NT2/D1 (cell line): ENCODE measurements around the gene SPSB4.

ENCODE experiments used
- DNase-seq: peaks from one replicate; pipeline ENCODE4 v3.0.0-alpha.2; 2011; ENCODE audit warnings: low read depth, low spot score
- H3K27me3 ChIP-seq: 2 replicates; pipeline ENCODE4 v1.6.0; 2011; ENCODE audit warnings: mild to moderate bottlenecking; ENCODE audit not compliant: insufficient read length, insufficient read depth
- H3K36me3 ChIP-seq: 2 replicates; pipeline ENCODE4 v1.6.1; 2011; ENCODE audit warnings: mild to moderate bottlenecking, low read length, mixed read lengths; ENCODE audit not compliant: insufficient read depth, insufficient read length
- H3K4me1 ChIP-seq: 2 replicates; pipeline ENCODE4 v1.5.1; 2011; ENCODE audit not compliant: insufficient read depth, insufficient read length
- H3K4me3 ChIP-seq: 2 replicates; pipeline ENCODE4 v1.5.1; 2011; ENCODE audit warnings: low read depth; ENCODE audit not compliant: insufficient read length
- H3K9ac ChIP-seq: 2 replicates; pipeline ENCODE4 v1.6.0; 2011; ENCODE audit warnings: low read depth; ENCODE audit not compliant: insufficient read length
- H3K9me3 ChIP-seq: 2 replicates; pipeline ENCODE4 v1.5.1; 2011; ENCODE audit warnings: mild to moderate bottlenecking, low read length; ENCODE audit not compliant: insufficient read depth
- SUZ12 ChIP-seq: IDR thresholded peaks from 2 replicates; pipeline ENCODE4 v1.6.1; 2011; ENCODE audit not compliant: insufficient read length, insufficient read depth; ENCODE audit errors: extremely low read depth
- YY1 ChIP-seq: IDR thresholded peaks from 2 replicates; pipeline ENCODE4 v1.6.1; 2011; ENCODE audit not compliant: insufficient read length, insufficient read depth
- ZNF274 ChIP-seq: IDR thresholded peaks from 2 replicates; pipeline ENCODE4 v1.6.1; 2011; ENCODE audit warnings: mild to moderate bottlenecking, low read depth, low read length

Gene SPSB4

DNA sequence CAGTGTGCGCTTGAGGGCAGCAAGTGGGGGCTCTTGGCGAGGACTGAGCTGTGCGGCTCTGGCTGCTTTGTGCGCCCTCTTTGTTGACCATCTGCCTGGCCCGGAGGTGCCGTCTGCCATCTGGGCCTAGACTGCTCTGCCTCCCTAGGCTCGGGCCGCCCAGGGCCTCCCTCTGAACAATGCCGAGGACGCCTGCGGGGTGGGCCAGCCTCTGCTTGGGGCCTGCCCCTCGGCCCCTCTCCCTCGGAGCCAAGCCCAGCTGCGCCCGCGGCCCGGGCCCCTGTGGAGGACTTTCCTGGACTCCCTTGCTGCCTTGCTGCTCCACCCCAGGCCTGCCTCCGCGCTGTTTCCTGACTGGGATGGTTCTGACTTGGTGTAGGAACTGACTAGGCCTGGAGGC, 31.9 kb upstream of the SPSB4 start:
- Histone ChIP-seq H3K9ac (no peak overlapping the region), H3K36me3 (no peaks in the 10 kb centered on the region), H3K9me3 (no peaks in the 10 kb centered on the region), H3K4me1 (no peaks in the 10 kb centered on the region), H3K27me3 (no peaks in the 10 kb centered on the region), H3K4me3 (no peak overlapping the region)
- DNase-seq = no peak
- TF ChIP-seq SUZ12 (no peak), YY1 (no peak), ZNF274 (no peak)

DNA sequence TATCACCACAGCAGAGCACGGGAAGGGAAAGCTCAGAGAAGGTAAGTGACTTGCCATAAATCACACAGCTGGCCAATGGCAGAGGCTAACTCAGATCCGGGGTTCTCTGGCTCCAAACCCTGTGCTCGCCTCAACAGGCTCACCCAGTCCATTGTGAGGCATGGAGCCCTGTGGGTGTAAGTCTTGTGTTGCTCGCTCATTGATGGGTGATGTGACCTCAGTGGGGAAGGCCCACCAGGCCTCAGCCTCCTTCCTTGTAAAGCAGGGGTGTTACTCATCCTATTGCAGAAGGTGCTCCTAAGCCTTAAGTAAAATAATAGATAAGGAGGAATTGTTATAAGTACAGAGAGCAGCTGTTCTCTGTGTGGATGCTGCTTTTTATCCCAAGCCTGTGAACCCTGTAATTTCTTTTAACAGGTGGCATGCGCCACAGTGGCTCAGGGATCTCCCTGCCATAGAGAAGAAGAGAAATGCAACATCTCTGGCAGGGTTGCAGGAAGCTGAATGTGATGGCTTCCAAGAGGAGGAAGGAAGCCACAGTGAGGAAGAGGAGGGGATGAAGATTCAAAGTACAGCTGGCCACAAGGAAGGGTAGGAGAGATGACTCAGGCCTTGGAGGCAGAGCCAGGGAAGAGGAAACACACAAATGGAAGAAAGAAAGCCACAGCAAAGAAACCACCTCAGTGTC, 30.9 kb upstream of the SPSB4 start:
- no peaks in the 10 kb centered on the region for H3K9me3 ChIP-seq
- no peak overlapping the region for H3K4me3 ChIP-seq
- no peak overlapping the region for H3K9ac ChIP-seq
- H3K4me1 ChIP-seq = no peaks in the 10 kb centered on the region
- TF ChIP-seq YY1 (no peak), ZNF274 (no peak), SUZ12 (no peak)
- no peaks in the 10 kb centered on the region for H3K36me3 ChIP-seq
- H3K27me3 ChIP-seq = no peaks in the 10 kb centered on the region
- no peak for DNase-seq

DNA sequence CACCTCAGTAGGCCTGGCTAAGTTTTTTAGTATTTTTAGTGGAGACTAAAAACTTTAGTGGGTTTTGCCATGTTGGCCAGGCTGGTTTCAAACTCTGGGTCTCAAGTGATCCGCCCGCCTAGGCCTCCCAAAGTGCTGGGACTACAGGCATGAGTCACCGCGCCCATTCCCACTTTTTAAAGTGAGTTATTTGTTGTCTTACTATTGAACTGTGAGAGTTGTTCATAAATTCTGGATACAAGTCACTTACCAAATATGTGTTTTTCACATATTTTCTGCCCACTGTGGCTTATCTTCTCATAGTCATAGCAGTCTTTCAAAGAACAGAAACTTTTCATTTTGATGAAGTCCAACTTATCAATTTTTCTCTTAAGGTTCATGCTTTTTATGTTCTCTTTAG, 29.9 kb upstream of the SPSB4 start:
- no peak overlapping the region for H3K9ac ChIP-seq
- H3K4me3 ChIP-seq = no peak overlapping the region
- H3K4me1 ChIP-seq = no peaks in the 10 kb centered on the region
- H3K9me3 ChIP-seq = no peaks in the 10 kb centered on the region
- DNase-seq = no peak
- no peaks in the 10 kb centered on the region for H3K36me3 ChIP-seq
- H3K27me3 ChIP-seq = no peaks in the 10 kb centered on the region
- no peak for TF ChIP-seq ZNF274

DNA sequence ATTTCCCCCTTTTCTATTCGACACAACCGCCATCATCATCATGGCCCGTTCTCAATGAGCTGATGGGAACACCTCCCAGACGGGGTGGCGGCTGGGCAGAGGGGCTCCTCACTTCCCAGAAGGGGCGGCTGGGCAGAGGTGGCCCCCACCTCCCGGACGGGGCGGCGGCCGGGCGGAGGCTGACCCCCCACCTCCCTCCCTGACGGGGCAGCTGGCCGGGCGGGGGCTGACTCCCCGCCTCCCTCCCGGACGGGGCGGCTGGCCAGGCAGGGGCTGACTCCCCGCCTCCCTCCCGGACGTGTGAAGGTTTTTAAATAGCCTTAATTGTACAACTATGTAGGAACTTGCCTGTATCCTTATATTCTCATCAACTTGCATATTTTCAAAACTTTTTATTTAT, 20.9 kb upstream of the SPSB4 start:
- DNase-seq = no peak
- no peak overlapping the region for H3K9ac ChIP-seq
- H3K4me3 ChIP-seq = no peak overlapping the region
- no peaks in the 10 kb centered on the region for H3K27me3 ChIP-seq
- no peaks in the 10 kb centered on the region for H3K4me1 ChIP-seq
- H3K36me3 ChIP-seq = no peaks in the 10 kb centered on the region
- no peak for TF ChIP-seq ZNF274
- TF ChIP-seq SUZ12 = no peak
- TF ChIP-seq YY1 = no peak
- peaks cover 7% of the 10 kb centered on the region for H3K9me3 ChIP-seq

DNA sequence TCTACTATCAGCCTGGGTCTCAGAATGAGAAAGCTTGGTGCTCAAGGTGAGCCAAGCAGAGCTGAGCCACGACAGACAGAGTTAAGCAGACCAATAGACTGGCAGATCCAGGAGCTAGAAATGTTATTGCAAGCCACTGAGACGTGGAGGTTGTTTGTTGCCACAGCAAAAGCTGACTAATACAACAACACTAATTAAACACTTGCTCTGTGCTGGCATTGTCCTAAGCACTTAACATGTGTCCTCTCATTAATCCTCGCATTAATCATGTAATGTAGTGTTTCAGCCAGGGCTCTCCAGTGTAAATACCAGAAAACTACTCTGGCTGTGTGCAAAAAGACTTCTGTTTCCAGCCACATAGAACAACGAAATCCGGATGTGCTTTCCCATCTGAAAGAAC, 11.6 kb upstream of the SPSB4 start:
- Histone ChIP-seq H3K9me3 (no peaks in the 10 kb centered on the region), H3K27me3 (no peaks in the 10 kb centered on the region), H3K9ac (no peak overlapping the region), H3K4me1 (no peaks in the 10 kb centered on the region), H3K36me3 (no peaks in the 10 kb centered on the region), H3K4me3 (no peak overlapping the region)
- DNase-seq = no peak
- TF ChIP-seq ZNF274 = no peak
- no peak for TF ChIP-seq YY1
- TF ChIP-seq SUZ12 = no peak

DNA sequence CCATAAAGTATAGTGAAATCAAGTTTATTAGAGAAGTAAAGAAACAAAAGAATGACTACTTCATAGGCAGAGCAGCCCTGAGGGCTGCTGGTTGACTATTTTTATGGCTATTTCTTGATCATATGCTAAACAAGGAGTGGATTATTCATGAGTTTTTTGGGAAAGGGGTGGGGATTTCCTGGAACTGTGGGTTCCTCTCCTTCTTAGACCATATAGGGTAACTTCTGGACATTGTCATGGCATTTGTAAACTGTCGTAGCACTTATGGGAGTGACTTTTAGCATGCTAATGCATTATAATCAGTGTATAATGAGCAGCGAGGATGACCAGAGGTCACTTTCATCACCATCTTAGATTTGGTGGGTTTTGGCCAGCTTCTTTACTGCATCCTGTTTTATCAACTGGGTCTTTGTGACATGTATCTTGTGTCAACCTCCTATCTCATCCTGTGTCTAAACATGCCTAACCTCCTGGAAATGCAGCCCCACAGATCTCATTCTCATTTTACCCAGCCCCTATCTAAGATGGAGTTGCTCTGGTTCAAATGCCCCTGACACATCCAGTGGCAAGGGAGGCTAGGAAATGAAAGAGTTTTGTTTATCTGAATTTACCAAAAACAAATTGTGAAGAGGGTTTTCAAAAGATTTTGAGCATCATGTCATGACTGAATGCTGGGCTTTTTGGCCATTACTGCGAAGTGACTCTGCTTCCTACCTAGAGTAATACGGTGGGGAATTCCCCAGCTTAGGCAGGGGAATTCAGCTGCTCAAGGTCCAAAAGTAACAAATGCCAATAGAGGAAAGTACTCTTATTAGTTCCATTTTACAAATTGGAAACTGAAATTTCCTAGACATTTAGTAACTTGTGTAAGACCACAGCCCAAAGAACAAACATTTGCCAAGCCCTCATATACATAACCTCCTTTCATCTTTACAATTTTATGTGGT, 6.2 kb upstream of the SPSB4 start:
- peaks cover 1% of the 10 kb centered on the region; the same call in 1 of the 2 replicates for H3K9me3 ChIP-seq
- H3K9ac ChIP-seq = no peak overlapping the region
- H3K4me3 ChIP-seq = no peak overlapping the region
- H3K27me3 ChIP-seq = peaks cover 16% of the 10 kb centered on the region
- DNase-seq = no peak
- TF ChIP-seq ZNF274 = no peak
- TF ChIP-seq SUZ12 = no peak
- TF ChIP-seq YY1 = no peak
- H3K36me3 ChIP-seq = no peaks in the 10 kb centered on the region
- no peaks in the 10 kb centered on the region for H3K4me1 ChIP-seq

DNA sequence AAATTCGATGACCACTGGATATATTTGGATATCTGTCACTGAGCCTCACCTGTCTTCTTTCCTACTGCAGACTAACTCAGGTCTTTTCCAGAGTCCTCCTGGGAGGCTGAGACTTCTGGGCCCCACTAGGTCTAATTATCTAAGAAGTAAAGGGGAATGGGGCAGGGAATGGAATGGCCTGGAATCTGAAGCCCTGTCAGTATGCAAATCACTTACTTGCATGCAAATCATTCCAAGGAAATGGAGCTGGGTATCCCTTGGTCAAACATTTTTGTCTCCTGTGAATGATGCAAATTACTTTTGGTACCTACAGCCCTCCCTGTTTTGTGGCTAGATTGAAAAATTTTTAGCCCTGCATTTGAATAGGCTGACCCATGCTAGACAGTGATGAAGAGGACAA, 5.3 kb upstream of the SPSB4 start:
- peaks cover 2% of the 10 kb centered on the region for H3K4me1 ChIP-seq
- no peak for DNase-seq
- peaks cover 5% of the 10 kb centered on the region; the same call in 1 of the 2 replicates for H3K9me3 ChIP-seq
- H3K27me3 ChIP-seq = peaks cover 21% of the 10 kb centered on the region
- TF ChIP-seq SUZ12 (no peak), ZNF274 (no peak), YY1 (no peak)
- H3K36me3 ChIP-seq = no peaks in the 10 kb centered on the region
- H3K4me3 ChIP-seq = no peak overlapping the region
- H3K9ac ChIP-seq = no peak overlapping the region
